HG03442 (cell line): ENCODE results near the gene SRPK2.
"Not testable (repeated sequence)": the region's sequence is repeated elsewhere in the genome, so short reads cannot be mapped to it uniquely, and the experiment has no call there.

Experiments
- ATAC-seq: cut with Tn5 transposase; IDR thresholded peaks from one replicate; pipeline ENCODE4 v1.9.1; 2021; ENCODE audit warnings: mild to moderate bottlenecking, moderate library complexity; ENCODE audit not compliant: unreplicated experiment

SRPK2 gene

GRCh38 chr7:105388356-105389087, at the start of gene SRPK2:
TSS of gene SRPK2 (minus strand) at chr7:105388921.
- ATAC-seq = peak; percentile 71

DNA sequence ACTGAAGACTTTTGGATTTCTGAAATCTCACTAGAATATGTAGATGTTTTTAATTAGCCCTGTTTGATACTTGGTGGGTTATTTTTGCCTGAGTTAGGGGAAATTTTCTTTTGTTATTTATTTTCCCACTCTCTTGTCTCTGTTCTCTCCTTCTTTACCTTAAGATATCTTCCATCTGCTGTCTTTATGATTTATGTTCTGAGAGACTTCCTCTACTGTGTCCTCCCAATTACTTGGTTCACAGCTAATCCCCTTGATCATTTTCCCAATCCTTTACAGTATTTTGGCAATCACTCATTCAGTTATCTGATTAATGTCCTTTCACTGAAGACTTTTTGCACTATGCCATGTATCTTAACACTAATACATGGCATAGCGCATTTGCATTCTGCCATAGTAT, 49.5 kb upstream of the SRPK2 start:
- no peak for ATAC-seq

GRCh38 chr7:105437356-105437755, 48.6 kb upstream of the SRPK2 start:
- ATAC-seq = not testable (repeated sequence)

DNA sequence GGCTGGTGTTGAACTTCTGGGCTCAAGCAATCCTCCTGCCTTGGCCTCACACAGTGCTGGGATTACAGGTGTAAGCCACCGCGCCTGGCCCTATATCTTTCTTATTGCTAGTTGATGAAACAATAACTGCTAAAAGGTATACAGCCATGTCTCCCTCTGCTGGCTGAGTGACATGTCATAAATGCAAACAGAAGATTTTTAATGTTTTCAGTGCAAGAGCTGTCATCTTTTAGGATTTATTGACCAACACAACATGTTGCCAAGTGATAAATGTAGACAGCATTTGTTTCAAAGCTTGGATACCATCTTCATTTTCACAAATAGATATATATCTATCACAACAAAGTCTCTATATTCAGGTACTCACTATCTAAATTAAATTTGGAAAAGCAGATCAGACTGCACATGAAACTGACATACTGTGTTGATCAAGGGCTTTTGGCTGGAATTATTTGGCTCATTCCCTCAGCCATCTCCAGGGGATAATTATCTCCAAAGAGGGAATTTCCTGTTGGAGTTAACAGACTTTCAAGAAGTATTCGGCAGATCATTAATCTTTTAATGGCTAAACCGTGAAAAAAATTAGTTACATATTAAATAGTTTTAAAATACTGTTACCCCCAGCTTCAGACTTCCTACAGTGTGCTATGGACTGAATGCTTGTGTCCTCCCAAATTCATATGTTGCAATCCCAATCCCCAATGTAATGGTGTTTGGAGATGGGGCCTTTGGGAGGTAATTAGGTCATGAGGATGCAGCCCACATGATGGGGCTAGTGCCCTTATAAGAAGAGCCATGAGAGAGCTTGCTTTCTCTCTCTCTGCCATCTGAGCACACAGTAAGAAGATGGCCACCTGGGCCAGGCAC, 41.3 kb upstream of the SRPK2 start:
- ATAC-seq = no peak

- ATAC-seq = no peak
These were observed 38.0 kb upstream of the SRPK2 start for GRCh38 chr7:105426606-105427146.

- no peak for ATAC-seq
These were observed 35.3 kb upstream of the SRPK2 start for GRCh38 chr7:105423987-105424386.

GRCh38 chr7:105413887-105414437, 25.2 kb upstream of the SRPK2 start:
- no peak for ATAC-seq

DNA sequence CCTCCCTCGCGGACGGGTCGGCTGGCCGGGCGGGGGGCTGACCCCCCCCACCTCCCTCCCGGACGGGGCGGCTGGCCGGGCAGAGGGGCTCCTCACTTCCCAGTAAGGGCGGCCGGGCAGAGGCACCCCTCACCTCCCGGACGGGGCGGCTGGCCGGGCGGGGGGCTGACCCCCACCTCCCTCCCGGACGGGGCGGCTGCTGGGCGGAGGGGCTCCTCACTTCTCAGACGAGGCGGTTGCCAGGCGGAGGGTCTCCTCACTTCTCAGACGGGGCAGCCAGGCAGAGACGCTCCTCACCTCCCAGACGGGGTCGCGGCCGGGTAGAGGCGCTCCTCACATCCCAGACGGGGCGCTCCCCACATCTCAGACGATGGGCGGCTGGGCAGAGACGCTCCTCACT, 22.1 kb upstream of the SRPK2 start:
- ATAC-seq = not testable (repeated sequence)

DNA sequence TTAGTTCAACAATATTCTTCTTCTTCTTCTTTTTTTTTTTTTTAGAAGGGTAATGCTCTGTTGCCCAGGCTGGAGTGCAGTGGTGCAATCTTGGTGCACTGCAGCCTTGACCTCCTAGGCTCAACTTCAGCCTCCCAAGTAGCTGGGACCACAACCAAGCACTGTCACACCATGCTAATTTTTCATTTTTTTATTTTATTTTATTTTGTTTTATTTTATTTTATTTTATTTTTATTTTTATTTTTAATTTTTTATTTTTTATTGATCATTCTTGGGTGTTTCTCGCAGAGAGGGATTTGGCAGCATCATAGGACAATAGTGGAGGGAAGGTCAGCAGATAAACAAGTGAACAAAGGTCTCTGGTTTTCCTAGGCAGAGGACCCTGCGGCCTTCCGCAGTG, 21.1 kb upstream of the SRPK2 start:
- ATAC-seq = not testable (repeated sequence)

DNA sequence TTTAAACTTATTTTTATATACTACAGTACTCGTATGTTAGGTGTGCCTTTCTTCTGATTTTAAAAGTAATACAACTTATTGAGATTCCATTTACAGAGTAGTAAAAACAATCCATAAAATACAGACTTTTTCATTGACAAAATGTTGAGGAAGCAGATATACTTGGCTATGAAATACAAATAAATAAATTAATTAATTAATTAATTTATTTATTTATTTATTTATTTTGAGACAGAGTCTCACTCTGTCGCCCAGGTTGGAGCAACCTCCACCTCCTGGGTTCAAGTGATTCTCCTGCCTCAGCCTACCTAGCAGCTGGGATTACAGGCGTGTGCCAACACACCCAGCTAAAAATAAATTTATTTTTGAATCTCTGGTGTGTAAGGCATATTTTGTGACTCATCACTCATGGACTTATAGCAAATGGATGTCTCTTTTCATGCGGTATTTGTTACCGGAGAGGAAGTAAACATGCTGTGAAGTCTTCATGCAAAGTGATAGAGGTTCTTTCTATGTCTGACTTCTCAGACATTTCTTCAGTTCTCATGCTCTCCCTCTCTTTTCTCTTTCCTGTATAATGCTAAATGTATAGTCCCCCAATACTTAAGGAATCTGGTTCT, 20.2 kb upstream of the SRPK2 start:
- no peak for ATAC-seq

DNA sequence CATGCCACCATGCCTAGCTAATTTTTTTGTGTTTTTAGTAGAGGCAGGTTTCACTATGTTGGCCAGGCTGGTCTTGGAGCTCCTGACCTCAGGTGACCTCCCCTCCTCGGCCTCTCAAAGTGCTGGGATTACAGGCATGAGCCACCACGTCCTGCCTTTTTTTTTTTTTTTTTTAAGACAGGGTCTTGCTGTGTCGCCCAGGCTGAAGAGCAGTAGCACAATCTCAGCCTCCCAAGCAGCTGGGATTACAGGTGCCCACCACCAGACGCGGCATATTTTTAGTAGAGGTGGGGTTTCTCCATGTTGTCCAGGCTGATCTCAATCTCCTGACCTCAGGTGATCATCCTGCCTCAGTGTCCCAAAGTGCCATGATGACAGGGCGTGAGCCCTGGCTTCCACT, 14.4 kb upstream of the SRPK2 start:
- no peak for ATAC-seq

DNA sequence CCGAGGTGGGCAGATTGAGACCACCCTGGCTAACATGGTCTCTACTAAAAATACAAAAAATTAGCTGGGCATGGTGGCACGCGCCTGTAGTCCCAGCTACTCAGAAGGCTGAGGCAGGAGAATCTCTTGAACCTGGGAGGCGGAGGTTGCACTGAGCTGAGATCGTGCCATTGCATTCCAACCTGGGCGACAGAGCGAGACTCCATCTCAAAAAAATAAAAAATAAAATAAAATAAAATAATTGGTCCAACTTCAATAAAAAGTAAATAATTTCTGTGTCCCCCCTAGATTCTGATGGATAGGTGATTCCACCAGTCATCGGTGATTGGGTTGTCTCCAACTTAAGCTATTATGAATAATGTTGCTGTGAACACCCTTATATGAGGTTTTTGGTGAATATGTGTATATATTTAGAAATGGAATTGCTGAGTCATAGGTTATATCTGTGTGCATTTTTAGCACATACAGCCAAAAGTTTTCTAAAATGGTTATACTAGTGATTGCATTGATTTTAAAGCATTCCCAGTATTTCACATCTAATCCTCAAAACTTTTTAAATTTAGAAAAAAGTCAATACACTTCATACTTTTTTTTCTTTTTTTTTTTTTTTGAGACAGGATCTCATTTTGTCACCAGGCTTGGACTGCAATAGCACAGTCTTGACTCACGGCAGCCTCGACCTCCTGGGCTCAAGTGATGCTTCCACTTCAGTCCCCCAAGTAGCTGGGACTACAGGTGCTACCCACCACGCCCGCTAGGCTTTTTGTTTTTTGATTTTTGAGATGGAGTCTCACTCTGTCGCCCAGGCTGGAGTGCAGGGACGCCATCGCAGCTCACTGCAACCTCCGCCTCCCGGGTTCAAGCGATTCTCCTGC, 13.7 kb upstream of the SRPK2 start:
- ATAC-seq = no peak

DNA sequence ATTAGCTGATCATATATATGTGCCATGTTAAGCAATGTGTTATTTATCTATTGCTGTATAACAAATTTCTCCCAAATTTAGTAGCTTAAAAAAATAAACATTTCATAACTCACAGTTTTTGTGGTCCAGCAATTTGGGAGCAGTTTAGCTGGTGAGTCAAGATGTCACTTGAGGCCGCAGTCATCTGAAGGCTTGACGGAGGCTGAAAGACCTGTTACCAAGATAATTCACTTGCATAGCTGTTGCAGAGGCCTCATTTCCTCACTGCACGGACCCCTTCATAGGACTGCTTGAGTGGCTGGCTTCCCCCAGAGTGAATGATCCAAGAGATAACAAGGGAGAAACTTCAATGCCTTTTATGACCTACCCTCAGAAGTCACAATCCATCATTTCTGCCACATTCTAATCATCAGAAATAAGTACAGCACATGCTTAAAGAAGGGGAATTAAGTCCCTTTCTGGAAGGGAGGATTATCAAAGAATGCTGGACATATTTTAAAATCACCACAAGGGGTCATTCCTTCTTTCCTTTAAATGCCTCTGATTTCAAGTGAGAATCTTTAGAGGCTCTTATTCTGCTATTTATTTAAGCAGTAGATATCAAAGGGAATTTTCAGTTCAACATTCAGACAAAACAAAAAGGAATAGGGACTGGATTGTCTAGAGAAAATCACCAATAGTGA, 10.5 kb upstream of the SRPK2 start:
- no peak for ATAC-seq

DNA sequence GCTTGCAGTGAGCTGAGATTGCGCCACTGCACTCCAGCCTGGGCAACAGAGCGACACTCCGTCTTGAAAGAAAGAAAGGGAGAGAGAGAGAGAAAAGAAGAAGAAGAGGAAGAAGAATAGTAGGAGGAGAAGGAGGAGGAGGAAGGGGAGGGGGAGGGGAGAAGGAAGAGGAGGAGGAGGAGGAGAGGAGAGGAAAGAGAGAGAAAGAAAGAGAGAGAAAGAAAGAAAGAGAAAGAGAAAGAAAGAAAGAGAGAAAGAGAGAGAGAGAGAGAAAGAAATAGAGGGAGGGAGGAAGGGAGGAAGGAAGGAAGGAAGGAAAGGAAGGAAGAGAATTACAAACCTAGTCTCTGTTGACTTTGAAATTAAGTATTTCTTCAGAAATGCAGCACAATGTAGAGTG, 7.8 kb upstream of the SRPK2 start:
- ATAC-seq = no peak

DNA sequence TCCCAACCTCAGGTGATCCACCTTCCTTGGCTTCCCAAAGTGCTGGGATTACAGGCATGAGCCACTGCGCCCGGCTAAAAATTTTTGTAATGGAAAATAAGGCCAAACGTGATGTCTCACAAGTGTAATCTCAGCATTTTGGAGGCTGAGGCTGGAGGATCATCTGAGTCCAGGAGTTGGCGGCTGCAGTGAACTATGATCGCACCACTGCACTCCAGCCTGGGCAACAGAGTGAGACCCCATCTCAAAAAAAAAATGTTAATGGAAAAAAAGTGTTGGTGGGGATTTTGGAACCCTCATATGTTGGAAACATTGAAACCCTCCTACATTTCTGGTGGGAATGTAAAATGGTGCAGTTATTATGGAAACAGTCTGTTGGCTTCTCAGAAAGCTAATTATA, 2.7 kb upstream of the SRPK2 start:
- ATAC-seq = no peak

DNA sequence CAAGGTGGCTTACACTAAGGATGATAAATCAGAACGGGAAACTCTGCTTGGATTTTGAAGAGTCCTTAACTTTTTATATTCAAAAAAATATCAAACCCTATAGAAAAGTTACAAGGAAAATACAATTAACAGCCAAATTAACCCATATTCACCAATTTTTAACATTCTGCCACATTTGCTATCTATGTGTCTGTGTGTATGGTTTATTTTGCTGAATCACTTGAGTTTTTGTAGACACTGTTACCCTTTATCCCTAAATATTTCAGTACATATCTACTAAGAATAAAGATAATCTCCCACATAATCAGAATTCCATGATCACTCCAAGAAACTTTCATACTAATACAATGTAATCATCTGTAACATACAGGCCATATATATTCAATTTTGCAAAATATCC, 1.2 kb upstream of the SRPK2 start:
- no peak for ATAC-seq

GRCh38 chr7:105389088-105389650, 448 bp upstream of the SRPK2 start:
- ATAC-seq = peak; percentile 30

GRCh38 chr7:105387508-105388355, 989 bp downstream of the SRPK2 start:
- peak; percentile 44 for ATAC-seq
